H1 (cell line): ENCODE data around the gene TGM1. TPM values are rescaled to one million over a fixed set of nuclear protein-coding genes. Genes with fewer than 3 reads are reported as not detected.

ENCODE experiments used
- CTCF ChIA-PET: fragments of 300-600 bp; sonication (Branson Sonifier 250); formaldehyde crosslinking; loops from one replicate; lab custom pipeline; 2021; ENCODE audit not compliant: partially characterized antibody; lab: Charles Lee
- POLR2A ChIA-PET: fragments of 300-600 bp; sonication (Branson Sonifier 250); formaldehyde crosslinking; loops from one replicate; lab custom pipeline; 2021; ENCODE audit warnings: inconsistent platforms; ENCODE audit not compliant: partially characterized antibody; lab: Charles Lee
- DNase-seq, 2 experiments: peaks; one replicate each; pipeline versions ENCODE4 v3.0.0 to v3.0.0-alpha.2; 2010 to 2022; ENCODE audit warnings: low spot score in 2 of 2, low read depth in 1 of 2, mixed read lengths in 1 of 2
- FAIRE-seq: peaks from 2 replicates; lab custom pipeline; 2011; peaks lifted over from hg19 to GRCh38; lab: Jason Lieb, UNC
- H2AFZ ChIP-seq: 2 replicates; pipeline ENCODE4 v1.8.1; 2012; ENCODE audit warnings: low read length, inconsistent platforms
- H2AK5ac ChIP-seq: 2 replicates; pipeline ENCODE4 v1.6.1; 2013; ENCODE audit warnings: low read depth, low read length
- H2BK120ac ChIP-seq: replicated peaks from 2 replicates; pipeline ENCODE3; 2013; ENCODE audit warnings: low read depth, low read length, inconsistent platforms
- H2BK12ac ChIP-seq: 2 replicates; pipeline ENCODE4 v1.6.1; 2013; ENCODE audit warnings: low read depth, low read length
- H2BK15ac ChIP-seq: 2 replicates; pipeline ENCODE4 v1.6.1; 2013; ENCODE audit warnings: low read length
- H2BK20ac ChIP-seq: 2 replicates; pipeline ENCODE4 v1.6.1; 2013; ENCODE audit warnings: low read length
- H2BK5ac ChIP-seq: 2 replicates; pipeline ENCODE4 v1.6.1; 2013; ENCODE audit warnings: low read depth, low read length
- H3K14ac ChIP-seq: 2 replicates; pipeline ENCODE4 v1.6.1; 2013; ENCODE audit warnings: inconsistent platforms; ENCODE audit not compliant: insufficient read length
- H3K18ac ChIP-seq: 2 replicates; pipeline ENCODE4 v1.6.1; 2013; ENCODE audit warnings: low read length; ENCODE audit errors: extremely low read depth
- H3K23ac ChIP-seq: 2 replicates; pipeline ENCODE4 v1.6.1; 2013; ENCODE audit warnings: inconsistent platforms; ENCODE audit not compliant: insufficient read length
- H3K23me2 ChIP-seq: 2 replicates; pipeline ENCODE4 v1.6.1; 2013; ENCODE audit warnings: low read depth, low read length
- H3K27ac ChIP-seq: 2 replicates; pipeline ENCODE4 v1.6.1; 2011; ENCODE audit warnings: low read depth, low read length, inconsistent platforms
- H3K27me3 ChIP-seq, 4 experiments: replicated peaks in 1 of 4; 1 replicate in 1 of 4; 2 replicates in 3 of 4; pipeline versions ENCODE4 v1.6.1 to v1.8.1; 2011 to 2013; ENCODE audit warnings: low read length in 3 of 4, mild to moderate bottlenecking in 3 of 4, inconsistent platforms in 2 of 4, mixed read lengths in 2 of 4, moderate library complexity in 1 of 4; ENCODE audit not compliant: control insufficient read depth in 3 of 4, insufficient read depth in 3 of 4; ENCODE audit errors: extremely low read depth in 1 of 4
- H3K36me3 ChIP-seq, 4 experiments: 2 replicates each; pipeline versions ENCODE4 v1.6.1 to v1.8.1; 2011 to 2013; ENCODE audit warnings: mild to moderate bottlenecking in 4 of 4, low read length in 3 of 4, moderate library complexity in 2 of 4, control low read depth in 1 of 4, inconsistent platforms in 1 of 4; ENCODE audit not compliant: insufficient read depth in 4 of 4, control insufficient read depth in 2 of 4
- H3K4ac ChIP-seq: replicated peaks from 2 replicates; pipeline ENCODE3; 2013; ENCODE audit warnings: low read length, low read depth, mixed read lengths, inconsistent platforms; ENCODE audit not compliant: insufficient read length
- H3K4me1 ChIP-seq, 4 experiments: replicated peaks in 1 of 4; 1 replicate in 1 of 4; 2 replicates in 3 of 4; pipeline versions ENCODE4 v1.6.1 to v1.8.1; 2011 to 2013; ENCODE audit warnings: low read length in 3 of 4, inconsistent platforms in 2 of 4, mixed read lengths in 1 of 4; ENCODE audit not compliant: insufficient read depth in 4 of 4, control insufficient read depth in 3 of 4
- H3K4me2 ChIP-seq, 2 experiments: 2 replicates each; pipeline versions ENCODE4 v1.6.1 to v1.8.1; 2011 to 2013; ENCODE audit warnings: low read depth in 2 of 2, low read length in 2 of 2, control low read depth in 1 of 2, inconsistent platforms in 1 of 2, mild to moderate bottlenecking in 1 of 2; ENCODE audit not compliant: insufficient read depth in 1 of 2
- H3K4me3 ChIP-seq, 4 experiments: fragments of 200-600, 300-600 bp in 1 of 4; sonication (generic), shearing (Covaris generic), sonication (Bioruptor Twin) in 1 of 4; 2 replicates each; pipeline versions ENCODE4 v1.5.1 to v1.8.1; 2011 to 2016; ENCODE audit warnings: low read length in 4 of 4, low read depth in 3 of 4, control low read depth in 2 of 4, inconsistent platforms in 2 of 4, mild to moderate bottlenecking in 2 of 4, mixed read lengths in 1 of 4, moderate library complexity in 1 of 4; ENCODE audit not compliant: insufficient read depth in 2 of 4; ENCODE audit errors: extremely low read depth in 1 of 4
- H3K56ac ChIP-seq: replicated peaks from 2 replicates; pipeline ENCODE3; 2013; ENCODE audit warnings: low read depth, mild to moderate bottlenecking, mixed read lengths, low read length, inconsistent platforms; ENCODE audit not compliant: insufficient read length
- H3K79me1 ChIP-seq: 2 replicates; pipeline ENCODE4 v1.6.1; 2013; ENCODE audit warnings: low read depth, low read length, control low read depth
- H3K79me2 ChIP-seq, 2 experiments: 2 replicates each; pipeline versions ENCODE4 v1.6.1 to v1.8.1; 2012 to 2013; ENCODE audit warnings: low read length in 2 of 2, mild to moderate bottlenecking in 2 of 2, inconsistent platforms in 1 of 2; ENCODE audit not compliant: insufficient read depth in 2 of 2, control insufficient read depth in 1 of 2
- H3K9ac ChIP-seq, 4 experiments: replicated peaks in 1 of 4; 1 replicate in 1 of 4; 2 replicates in 3 of 4; pipeline versions ENCODE4 v1.6.1 to v1.8.1; 2011 to 2013; ENCODE audit warnings: low read depth in 3 of 4, low read length in 3 of 4, control low read depth in 2 of 4, mild to moderate bottlenecking in 2 of 4, moderate library complexity in 2 of 4, inconsistent platforms in 1 of 4; ENCODE audit errors: extremely low read depth in 1 of 4
- H3K9me3 ChIP-seq, 2 experiments: 2 replicates each; pipeline versions ENCODE4 v1.6.1 to v1.8.1; 2012 to 2013; ENCODE audit warnings: mild to moderate bottlenecking in 2 of 2, moderate library complexity in 2 of 2, control low read depth in 1 of 2, inconsistent platforms in 1 of 2, low read depth in 1 of 2, low read length in 1 of 2, mixed read lengths in 1 of 2; ENCODE audit not compliant: insufficient read depth in 2 of 2
- H4K20me1 ChIP-seq, 2 experiments: replicated peaks in 1 of 2; 2 replicates each; pipeline versions ENCODE3 to v1.8.1; 2011 to 2013; ENCODE audit warnings: inconsistent platforms in 2 of 2, low read length in 2 of 2, mild to moderate bottlenecking in 1 of 2; ENCODE audit not compliant: insufficient read depth in 2 of 2, control insufficient read depth in 1 of 2
- H4K5ac ChIP-seq: 2 replicates; pipeline ENCODE4 v1.6.1; 2013; ENCODE audit warnings: low read length, low read depth, mixed read lengths, inconsistent platforms; ENCODE audit not compliant: insufficient read length
- H4K8ac ChIP-seq: 2 replicates; pipeline ENCODE4 v1.8.0; 2013; ENCODE audit warnings: mild to moderate bottlenecking, moderate library complexity, low read length, inconsistent platforms; ENCODE audit not compliant: insufficient read depth; ENCODE audit errors: extremely low read depth
- H4K91ac ChIP-seq: replicated peaks from 2 replicates; pipeline ENCODE3; 2013; ENCODE audit warnings: low read length, mixed read lengths, inconsistent platforms; ENCODE audit not compliant: insufficient read length
- BCL11A ChIP-seq, 2 experiments: IDR thresholded peaks; one replicate each; pipeline ENCODE4 v1.6.1; 2011; ENCODE audit warnings: low read depth in 2 of 2, low read length in 2 of 2, mild to moderate bottlenecking in 2 of 2
- CHD2 ChIP-seq: IDR thresholded peaks from 2 replicates; pipeline ENCODE4 v1.6.1; 2012; ENCODE audit warnings: low read length, improper control_type of control experiment
- HDAC6 ChIP-seq: IDR thresholded peaks from one replicate; pipeline ENCODE4 v1.7.1; 2012; ENCODE audit warnings: low read depth, mild to moderate bottlenecking, inconsistent platforms, low read length, moderate library complexity
- KDM4A ChIP-seq: IDR thresholded peaks from one replicate; pipeline ENCODE4 v1.7.1; 2012; ENCODE audit warnings: low read depth, mild to moderate bottlenecking, moderate library complexity, low read length, inconsistent platforms; ENCODE audit not compliant: severe bottlenecking
- POLR2A ChIP-seq, 2 experiments: IDR thresholded peaks; 1 replicate in 1 of 2; 2 replicates in 1 of 2; pipeline ENCODE4 v1.6.1; 2011; ENCODE audit warnings: low read depth in 2 of 2, low read length in 2 of 2, mild to moderate bottlenecking in 2 of 2; ENCODE audit errors: control extremely low read depth in 1 of 2
- RNF2 ChIP-seq: fragments of 200-900, 300-1000 bp; sonication (generic); IDR thresholded peaks from 2 replicates; pipeline ENCODE4 v1.7.1; 2016; ENCODE audit warnings: borderline replicate concordance, low read depth, mild to moderate bottlenecking, antibody characterized with exemption, low read length; ENCODE audit not compliant: poor library complexity, severe bottlenecking; ENCODE audit errors: missing control alignments
- SAP30 ChIP-seq: fragments of 300-600 bp; sonication (generic); IDR thresholded peaks from 2 replicates; pipeline ENCODE4 v1.7.1; 2012; ENCODE audit warnings: low read length, moderate library complexity, mild to moderate bottlenecking, inconsistent platforms; ENCODE audit not compliant: insufficient read depth, insufficient replicate concordance
- SIX5 ChIP-seq: IDR thresholded peaks from 2 replicates; pipeline ENCODE4 v1.6.1; 2011; ENCODE audit warnings: mild to moderate bottlenecking, low read depth, low read length
- TEAD4 ChIP-seq: IDR thresholded peaks from 2 replicates; pipeline ENCODE4 v1.6.1; 2012; ENCODE audit warnings: low read depth, low read length, inconsistent platforms, mixed read lengths
- ZNF274 ChIP-seq: IDR thresholded peaks from 2 replicates; pipeline ENCODE4 v1.7.0; 2012; ENCODE audit warnings: low read length, borderline replicate concordance; ENCODE audit errors: extremely low read depth
- WGBS, 2 experiments: shearing (Covaris generic) in 1 of 2; methylation state at CpG; one replicate each; pipeline versions ENCODE4 v1.1.6 to v1.1.7; 2013 to 2015; ENCODE audit warnings: low lambda C conversion rate in 2 of 2, mixed read lengths in 2 of 2, inconsistent platforms in 1 of 2, low coverage in 1 of 2, missing lambda C conversion rate in 1 of 2; ENCODE audit not compliant: insufficient replicate concordance in 2 of 2, insufficient coverage in 1 of 2, insufficient read length in 1 of 2; ENCODE audit errors: extremely low coverage in 1 of 2, missing lambda C conversion rate in 1 of 2; 5-methylcytosine and 5-hydroxymethylcytosine counted together
- polyA plus RNA-seq, 7 experiments: library from polyadenylated mRNA; depleted of rRNA in 3 of 7; stranded (reverse) in 5 of 7; unstranded in 2 of 7; fragments of >200 nt in 5 of 7; fragments of 200-250 nt in 2 of 7; gene quantifications; 1 replicate in 5 of 7; 2 replicates in 1 of 7; 4 replicates in 1 of 7; pipeline versions ENCODE4 v1.2.1 to v1.2.3, GENCODE V29; 2011 to 2013; ENCODE audit warnings: missing spikeins in 2 of 7, mixed read lengths in 2 of 7
- total RNA-seq: library from RNA; stranded (reverse); fragmentation: NEBNext Ultra II Directional; extraction: Animal tissue kit (Norgen Biotek cat#: 25700); gene quantifications from 2 replicates; pipeline ENCODE4 v1.2.1, GENCODE V29; 2021

Gene TGM1
- total and polyA plus RNA-seq, 2 of the 8 experiments (the other 6 are each of a cell fraction or from before 2014, with no cell fraction given), result 1.8 to 2.2 TPM

GRCh38 chr14:24308342-24309124, 45.6 kb upstream of the TGM1 start:
- H4K8ac ChIP-seq, result no peak overlapping the region
- H2AFZ ChIP-seq, result no peak overlapping the region
- H2BK120ac ChIP-seq, result no peak overlapping the region
- H3K36me3 ChIP-seq, result peaks cover 18 to 32% (median 23%) of the 10 kb centered on the region in 4 experiments
- no peaks in the 10 kb centered on the region for H3K79me1 ChIP-seq
- H3K9ac ChIP-seq, result no peak overlapping the region
- no peak overlapping the region for H3K14ac ChIP-seq
- no peak overlapping the region for H4K91ac ChIP-seq
- H2BK20ac ChIP-seq, result no peak overlapping the region
- no peak overlapping the region for H4K5ac ChIP-seq
- no peak overlapping the region for H3K4me2 ChIP-seq
- H2AK5ac ChIP-seq, result no peak overlapping the region
- no peak for TF ChIP-seq KDM4A
- no peak for TF ChIP-seq HDAC6
- no peak for TF ChIP-seq RNF2
- no peak for TF ChIP-seq TEAD4
- TF ChIP-seq CHD2, result no peak
- TF ChIP-seq ZNF274, result no peak
- no peak for TF ChIP-seq BCL11A (IDR thresholded peaks at IDR 0.05; ENCODE audit: low read depth in 2 of 2, low read length in 2 of 2)
- no peak for TF ChIP-seq SIX5
- TF ChIP-seq POLR2A (IDR thresholded peaks at IDR 0.05; ENCODE audit: control extremely low read depth in 1 of 2, low read depth in 2 of 2, low read length in 2 of 2), result no peak
- no peak for TF ChIP-seq SAP30
- ChIA-PET CTCF (interaction anchor here (0.6 to 15.8 kb wide), 43 partner anchors 9 to 819 kb away, joined by 3 to 173 read pairs (median 5); partner anchors contain the start of genes ADCY4, CBLN3, CHMP4A and DHRS1), POLR2A (interaction anchor here (0.8 to 3.0 kb wide), 16 partner anchors 10 to 223 kb away, joined by 3 to 18 read pairs (median 4); partner anchors contain the start of genes ADCY4, DHRS1, MDP1 and NOP9)
- no peak overlapping the region for H3K4ac ChIP-seq
- H3K4me1 ChIP-seq, result no peaks in the 10 kb centered on the region
- no peaks in the 10 kb centered on the region for H3K9me3 ChIP-seq
- peaks cover 1% of the 10 kb centered on the region; the same call in 1 of the 2 replicates for H3K23me2 ChIP-seq
- H3K4me3 ChIP-seq, result no peak overlapping the region
- H3K79me2 ChIP-seq, result no peaks in the 10 kb centered on the region
- no peak overlapping the region for H2BK5ac ChIP-seq
- FAIRE-seq (no peak), DNase-seq (no peak)
- no peak overlapping the region for H3K23ac ChIP-seq
- H4K20me1 ChIP-seq, result peaks cover 2 to 6% of the 10 kb centered on the region in 2 experiments
- no peak overlapping the region for H2BK15ac ChIP-seq
- H3K27me3 ChIP-seq, result no peaks in the 10 kb centered on the region
- no peak overlapping the region for H3K18ac ChIP-seq
- no peak overlapping the region for H3K27ac ChIP-seq
- no peak overlapping the region for H2BK12ac ChIP-seq
- WGBS, 2 experiments, result 92% methylated on average over 7 of the region's 7 CpGs; no CpG with 5 or more reads in 1 of the 2 experiments
- no peak overlapping the region for H3K56ac ChIP-seq
